DND-41 (cell line): Measurements from ENCODE around the gene CEP78.

Source experiments
- CTCF ChIP-seq: IDR thresholded peaks from 2 replicates; pipeline ENCODE4 v1.5.1; 2012; ENCODE audit warnings: borderline replicate concordance, low read length, moderate library complexity, mild to moderate bottlenecking; ENCODE audit not compliant: poor library complexity, severe bottlenecking; ENCODE audit errors: extremely low read depth
- EZH2 ChIP-seq: IDR thresholded peaks from 3 replicates; pipeline ENCODE4 v1.6.1; 2012; ENCODE audit warnings: borderline replicate concordance, low read depth, mild to moderate bottlenecking, moderate library complexity, low read length, inconsistent platforms; ENCODE audit not compliant: severe bottlenecking

- no peak for TF ChIP-seq CTCF
- TF ChIP-seq EZH2: no peak
These were observed 56.2 kb downstream of the CEP78 start for GRCh38 chr9:78292026-78292425.
